HS-27A (cell line): Measurements from ENCODE around the gene PPP1R12B.
"Not testable (repeated sequence)": the region's sequence is repeated elsewhere in the genome, so short reads cannot be mapped to it uniquely, and the experiment has no call there.

Experiments
- DNase-seq: peaks from one replicate; pipeline ENCODE4 v3.0.0-alpha.2; 2012; ENCODE audit warnings: low read depth, missing footprints

The PPP1R12B gene

GRCh38 chr1:202630541-202630940 is 282.0 kb downstream of the PPP1R12B start:
- no peak for DNase-seq

DNA sequence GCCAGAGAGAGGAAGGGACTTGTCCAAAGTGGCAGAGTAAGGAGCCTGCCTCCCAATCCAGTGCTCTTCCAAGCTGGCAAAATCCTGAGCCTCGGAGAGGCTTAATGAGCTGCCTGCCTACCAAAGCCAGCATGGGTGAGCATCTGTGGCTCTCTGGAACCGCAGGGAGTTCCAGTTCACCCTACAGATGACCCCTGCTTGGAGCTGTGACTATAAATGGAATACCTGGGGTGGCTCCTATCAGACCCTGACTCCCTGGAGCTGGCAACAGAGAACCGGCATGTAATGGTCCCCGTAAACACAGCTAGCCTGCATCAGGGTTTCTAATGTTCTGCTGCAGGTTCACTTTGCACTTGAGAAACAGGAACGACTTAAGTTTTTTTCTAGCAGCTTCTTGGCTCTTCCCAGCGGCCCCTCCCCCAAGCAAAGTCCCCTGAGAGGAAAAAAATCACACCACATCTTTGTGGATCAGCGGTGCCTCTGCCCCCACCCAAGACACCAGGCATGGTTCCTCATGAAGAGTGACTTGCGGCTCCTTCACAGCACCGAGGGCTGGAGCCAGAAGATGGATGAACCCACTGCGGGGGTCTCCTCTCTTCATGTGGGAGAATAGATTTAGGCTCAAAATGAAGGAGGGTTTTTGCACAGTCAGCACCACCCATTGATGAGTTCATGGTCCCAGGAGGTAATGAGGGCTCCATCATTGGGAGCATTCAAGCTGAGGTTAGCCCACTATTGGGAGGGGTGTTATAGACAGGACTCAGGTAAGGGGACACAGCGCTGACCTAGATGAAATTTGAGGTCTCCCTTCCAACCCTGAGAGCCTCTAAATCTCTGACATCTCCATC is 282.8 kb downstream of the PPP1R12B start:
- DNase-seq: no peak

- DNase-seq: no peak
These were observed 283.7 kb downstream of the PPP1R12B start for GRCh38 chr1:202632241-202632640.

GRCh38 chr1:202636171-202636570 is 287.7 kb downstream of the PPP1R12B start:
- not testable (repeated sequence) for DNase-seq

DNA sequence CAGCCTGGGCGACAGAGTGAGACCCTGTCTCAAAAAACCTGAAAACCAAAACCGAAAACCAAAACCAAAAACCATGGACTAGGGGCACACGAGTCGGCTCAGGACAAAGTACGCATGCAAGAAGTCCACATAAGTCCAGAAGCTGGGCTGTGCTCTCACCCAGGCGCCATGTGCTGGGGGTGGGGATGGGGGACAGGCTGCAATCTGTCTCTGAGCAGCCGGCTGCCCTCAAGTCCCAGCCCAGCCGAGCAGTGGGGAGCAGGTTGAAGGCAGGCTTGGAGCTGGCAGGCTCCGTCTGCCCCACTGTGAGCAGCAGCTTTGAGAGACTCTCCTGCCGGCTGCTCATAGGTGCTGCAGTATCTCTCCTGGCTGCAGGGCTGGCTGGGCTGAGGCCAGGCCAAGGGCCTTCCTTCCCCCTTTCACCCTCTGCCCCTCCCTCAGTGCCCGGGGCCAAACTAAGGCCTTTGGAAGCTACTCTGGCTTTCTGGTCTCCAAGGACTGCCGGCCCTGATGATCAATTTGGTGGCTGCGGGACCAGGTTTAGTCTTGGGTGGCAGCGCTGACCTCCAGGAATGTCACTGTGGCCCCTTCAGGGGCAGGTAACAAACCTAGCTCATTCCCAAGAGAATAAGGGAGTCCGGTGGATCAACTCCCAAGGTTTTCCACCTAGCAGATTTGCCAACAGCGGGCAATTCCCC is 289.0 kb downstream of the PPP1R12B start:
- not testable (repeated sequence) for DNase-seq

GRCh38 chr1:202638019-202638700 is 289.7 kb downstream of the PPP1R12B start:
- DNase-seq: no peak

DNA sequence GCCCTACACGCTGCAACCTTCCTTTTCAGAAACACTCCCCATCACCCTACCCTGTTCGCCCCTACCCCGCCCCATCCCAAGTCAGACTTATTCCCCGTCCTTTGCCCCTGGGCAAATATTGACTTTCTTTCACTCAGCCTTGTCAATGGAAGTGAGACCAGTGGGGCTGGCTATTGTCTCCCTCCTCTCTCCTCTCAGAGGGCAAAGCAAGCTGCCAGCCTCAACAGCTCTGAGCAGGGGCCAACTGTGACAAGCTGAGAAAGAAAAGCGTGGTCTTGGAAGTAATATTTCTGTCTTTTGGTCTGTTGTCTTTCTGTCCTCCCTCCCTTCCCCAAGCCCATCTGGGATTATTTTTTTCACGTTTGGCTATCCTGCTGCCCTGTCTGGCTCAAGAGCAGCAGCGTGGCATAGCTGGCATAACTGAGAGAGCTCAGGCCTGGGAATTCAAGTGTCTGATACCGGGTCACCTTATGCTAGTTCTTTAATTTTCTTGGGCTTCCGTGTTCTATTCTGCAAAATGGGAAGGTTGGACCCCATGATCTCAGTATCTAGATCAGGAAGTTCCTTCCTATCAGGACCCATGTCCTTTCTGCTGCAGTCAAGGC is 290.3 kb downstream of the PPP1R12B start:
- DNase-seq: not testable (repeated sequence)

- no peak for DNase-seq
These were observed 291.0 kb downstream of the PPP1R12B start for GRCh38 chr1:202639500-202639899.

DNA sequence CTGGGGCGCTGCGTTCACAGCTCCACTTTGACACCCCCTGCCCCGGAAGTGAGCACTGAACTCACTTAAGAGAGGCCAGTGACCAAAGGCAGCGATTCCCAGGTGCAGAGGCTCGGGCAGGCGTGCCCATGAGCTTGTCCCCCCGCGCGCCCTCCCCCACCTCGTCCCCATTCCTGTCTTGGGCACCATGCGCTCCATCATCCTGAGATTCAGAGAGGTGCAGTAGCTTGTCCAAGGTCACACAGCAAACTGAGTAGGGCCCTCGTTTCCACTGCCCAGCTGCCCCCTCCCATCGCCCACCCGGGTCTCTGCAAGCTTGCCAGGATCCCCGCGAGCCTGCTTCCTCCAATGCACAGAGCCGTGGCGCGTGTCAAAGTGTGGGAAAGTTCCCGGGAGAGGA is 293.7 kb downstream of the PPP1R12B start:
- DNase-seq: no peak
